ENCODE data around the gene SERINC2. TPM values are rescaled to one million over a fixed set of nuclear protein-coding genes. Genes with fewer than 3 reads are reported as not detected.

The SERINC2 gene
- total and polyA plus RNA-seq, 10 of the 15 experiments (the other 5 are each of a cell fraction or from before 2014, with no cell fraction given) = 0.02 to 9.4 (median 0.50) TPM

DNA sequence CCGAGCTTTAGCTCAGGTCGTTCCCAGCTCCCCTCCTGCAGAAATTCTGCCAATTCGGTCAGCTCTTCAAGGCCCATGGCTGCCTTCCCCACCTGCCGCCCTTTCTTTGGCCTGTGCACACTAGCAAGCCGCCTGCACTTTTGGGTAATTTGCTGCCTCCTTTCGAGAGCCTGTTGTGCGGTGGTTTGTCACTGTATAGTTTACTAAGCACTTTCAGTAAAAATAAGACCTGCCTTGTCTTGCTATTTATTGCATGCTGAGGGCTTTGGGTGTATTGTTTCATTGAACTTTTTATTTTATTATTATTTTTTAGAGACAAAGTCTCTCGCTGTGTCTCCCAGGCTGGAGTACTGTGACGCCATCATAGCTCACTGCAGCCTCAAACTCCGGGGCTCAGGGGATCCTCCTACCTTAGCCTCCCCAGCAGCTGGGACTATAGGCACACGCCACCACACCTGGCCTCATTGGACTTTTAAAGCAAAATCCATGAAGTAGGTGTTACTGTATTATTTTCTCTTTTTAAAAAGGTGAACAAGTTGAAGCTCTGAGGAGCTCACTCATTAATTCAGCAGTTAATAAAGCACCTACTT, 39.0 kb upstream of the SERINC2 start (continued):
- TF ChIP-seq, protein P1, sequence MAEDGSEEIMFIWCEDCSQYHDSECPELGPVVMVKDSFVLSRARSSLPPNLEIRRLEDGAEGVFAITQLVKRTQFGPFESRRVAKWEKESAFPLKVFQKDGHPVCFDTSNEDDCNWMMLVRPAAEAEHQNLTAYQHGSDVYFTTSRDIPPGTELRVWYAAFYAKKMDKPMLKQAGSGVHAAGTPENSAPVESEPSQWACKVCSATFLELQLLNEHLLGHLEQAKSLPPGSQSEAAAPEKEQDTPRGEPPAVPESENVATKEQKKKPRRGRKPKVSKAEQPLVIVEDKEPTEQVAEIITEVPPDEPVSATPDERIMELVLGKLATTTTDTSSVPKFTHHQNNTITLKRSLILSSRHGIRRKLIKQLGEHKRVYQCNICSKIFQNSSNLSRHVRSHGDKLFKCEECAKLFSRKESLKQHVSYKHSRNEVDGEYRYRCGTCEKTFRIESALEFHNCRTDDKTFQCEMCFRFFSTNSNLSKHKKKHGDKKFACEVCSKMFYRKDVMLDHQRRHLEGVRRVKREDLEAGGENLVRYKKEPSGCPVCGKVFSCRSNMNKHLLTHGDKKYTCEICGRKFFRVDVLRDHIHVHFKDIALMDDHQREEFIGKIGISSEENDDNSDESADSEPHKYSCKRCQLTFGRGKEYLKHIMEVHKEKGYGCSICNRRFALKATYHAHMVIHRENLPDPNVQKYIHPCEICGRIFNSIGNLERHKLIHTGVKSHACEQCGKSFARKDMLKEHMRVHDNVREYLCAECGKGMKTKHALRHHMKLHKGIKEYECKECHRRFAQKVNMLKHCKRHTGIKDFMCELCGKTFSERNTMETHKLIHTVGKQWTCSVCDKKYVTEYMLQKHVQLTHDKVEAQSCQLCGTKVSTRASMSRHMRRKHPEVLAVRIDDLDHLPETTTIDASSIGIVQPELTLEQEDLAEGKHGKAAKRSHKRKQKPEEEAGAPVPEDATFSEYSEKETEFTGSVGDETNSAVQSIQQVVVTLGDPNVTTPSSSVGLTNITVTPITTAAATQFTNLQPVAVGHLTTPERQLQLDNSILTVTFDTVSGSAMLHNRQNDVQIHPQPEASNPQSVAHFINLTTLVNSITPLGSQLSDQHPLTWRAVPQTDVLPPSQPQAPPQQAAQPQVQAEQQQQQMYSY (CRISPR knock-in tag; IDR thresholded peaks at IDR 0.05) = no peak

DNA sequence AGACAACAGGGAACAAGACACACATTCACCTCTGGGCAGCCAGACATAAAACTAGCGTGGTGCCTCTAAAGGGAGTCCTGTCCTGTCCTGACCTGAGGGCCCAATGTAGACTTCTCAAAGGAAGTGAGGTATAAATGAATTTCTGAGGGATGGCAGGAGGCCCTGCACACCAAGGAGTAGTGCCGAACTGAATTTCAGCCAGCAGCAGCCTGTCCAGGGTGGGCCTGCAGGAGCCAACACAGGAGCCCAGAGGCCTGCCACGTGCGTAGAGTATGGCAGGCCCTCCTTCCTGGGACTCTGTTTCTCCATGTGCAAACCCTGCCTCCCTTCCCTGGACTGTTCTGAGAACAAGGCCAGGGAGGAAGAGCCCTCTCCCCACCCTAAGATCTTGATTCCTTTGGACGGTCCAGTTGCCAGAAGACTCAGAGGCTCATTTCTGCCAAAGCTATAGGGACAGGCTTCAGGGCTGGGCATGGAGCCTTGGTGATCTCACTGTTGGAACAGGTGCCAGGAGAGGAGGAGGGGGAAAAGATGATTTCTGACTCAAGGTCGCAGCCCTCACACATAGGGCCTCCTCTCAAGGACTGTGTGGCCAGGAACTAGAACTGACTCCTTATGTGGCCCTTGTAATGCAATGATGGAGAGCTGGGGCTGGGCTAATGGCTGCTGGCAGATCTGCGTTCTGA, 38.4 kb upstream of the SERINC2 start:
- ChIA-PET SMC1A (ENCODE audit: uncharacterized antibody, unreplicated experiment) (interaction anchor here (1.6 to 2.4 kb wide), 2 partner anchors 20 to 22 kb away, joined by 3 to 7 read pairs; no protein-coding TSS in a partner anchor), CTCF (interaction anchor here (0.6 to 5.5 kb wide), 7 partner anchors 21 to 629 kb away, joined by 3 to 42 read pairs (median 4); no protein-coding TSS in a partner anchor), RAD21 (ENCODE audit: unreplicated experiment) (interaction anchor here (0.5 to 2.3 kb wide), 4 partner anchors 20 to 242 kb away, joined by 3 to 15 read pairs (median 8); no protein-coding TSS in a partner anchor), POLR2A (no interaction called here)
- Histone ChIP-seq H3K4me3 (no peak overlapping the region), H3K9ac (ENCODE audit: control insufficient read depth, insufficient read depth, low read length) (no peak overlapping the region), H3K4me2 (ENCODE audit: control insufficient read depth, insufficient read depth) (no peak overlapping the region), H3K36me3 (ENCODE audit: control insufficient read depth in 2 of 2, insufficient read depth in 2 of 2, low read length in 1 of 2) (no peaks in the 10 kb centered on the region), H3K79me2 (ENCODE audit: control insufficient read depth, insufficient read depth, low read length) (no peaks in the 10 kb centered on the region), H3K4me1 (ENCODE audit: control insufficient read depth, insufficient read depth, low read length) (no peaks in the 10 kb centered on the region), H3K9me3 (replicated peaks; ENCODE audit: control insufficient read depth, insufficient read depth, low read length) (no peaks in the 10 kb centered on the region), H3K27ac (ENCODE audit: control insufficient read depth, insufficient read depth) (no peak overlapping the region), H4K20me1 (ENCODE audit: control insufficient read depth, insufficient read depth) (no peaks in the 10 kb centered on the region), H2AFZ (ENCODE audit: control insufficient read depth, low read depth, low read length) (no peak overlapping the region), H3K27me3 (replicated peaks in 1 of 2; ENCODE audit: control insufficient read depth in 2 of 2, insufficient read depth in 2 of 2, low read length in 1 of 2) (no peaks in the 10 kb centered on the region)
- TF ChIP-seq, protein P2, sequence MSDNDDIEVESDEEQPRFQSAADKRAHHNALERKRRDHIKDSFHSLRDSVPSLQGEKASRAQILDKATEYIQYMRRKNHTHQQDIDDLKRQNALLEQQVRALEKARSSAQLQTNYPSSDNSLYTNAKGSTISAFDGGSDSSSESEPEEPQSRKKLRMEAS (IDR thresholded peaks at IDR 0.05; ENCODE audit: low read depth, low read length) = no peak
- TF ChIP-seq, protein P3, sequence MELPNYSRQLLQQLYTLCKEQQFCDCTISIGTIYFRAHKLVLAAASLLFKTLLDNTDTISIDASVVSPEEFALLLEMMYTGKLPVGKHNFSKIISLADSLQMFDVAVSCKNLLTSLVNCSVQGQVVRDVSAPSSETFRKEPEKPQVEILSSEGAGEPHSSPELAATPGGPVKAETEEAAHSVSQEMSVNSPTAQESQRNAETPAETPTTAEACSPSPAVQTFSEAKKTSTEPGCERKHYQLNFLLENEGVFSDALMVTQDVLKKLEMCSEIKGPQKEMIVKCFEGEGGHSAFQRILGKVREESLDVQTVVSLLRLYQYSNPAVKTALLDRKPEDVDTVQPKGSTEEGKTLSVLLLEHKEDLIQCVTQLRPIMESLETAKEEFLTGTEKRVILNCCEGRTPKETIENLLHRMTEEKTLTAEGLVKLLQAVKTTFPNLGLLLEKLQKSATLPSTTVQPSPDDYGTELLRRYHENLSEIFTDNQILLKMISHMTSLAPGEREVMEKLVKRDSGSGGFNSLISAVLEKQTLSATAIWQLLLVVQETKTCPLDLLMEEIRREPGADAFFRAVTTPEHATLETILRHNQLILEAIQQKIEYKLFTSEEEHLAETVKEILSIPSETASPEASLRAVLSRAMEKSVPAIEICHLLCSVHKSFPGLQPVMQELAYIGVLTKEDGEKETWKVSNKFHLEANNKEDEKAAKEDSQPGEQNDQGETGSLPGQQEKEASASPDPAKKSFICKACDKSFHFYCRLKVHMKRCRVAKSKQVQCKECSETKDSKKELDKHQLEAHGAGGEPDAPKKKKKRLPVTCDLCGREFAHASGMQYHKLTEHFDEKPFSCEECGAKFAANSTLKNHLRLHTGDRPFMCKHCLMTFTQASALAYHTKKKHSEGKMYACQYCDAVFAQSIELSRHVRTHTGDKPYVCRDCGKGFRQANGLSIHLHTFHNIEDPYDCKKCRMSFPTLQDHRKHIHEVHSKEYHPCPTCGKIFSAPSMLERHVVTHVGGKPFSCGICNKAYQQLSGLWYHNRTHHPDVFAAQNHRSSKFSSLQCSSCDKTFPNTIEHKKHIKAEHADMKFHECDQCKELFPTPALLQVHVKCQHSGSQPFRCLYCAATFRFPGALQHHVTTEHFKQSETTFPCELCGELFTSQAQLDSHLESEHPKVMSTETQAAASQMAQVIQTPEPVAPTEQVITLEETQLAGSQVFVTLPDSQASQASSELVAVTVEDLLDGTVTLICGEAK (IDR thresholded peaks at IDR 0.05; ENCODE audit: borderline replicate concordance) = no peak
- no peak for TF ChIP-seq NFXL1 (IDR thresholded peaks at IDR 0.05; ENCODE audit: borderline replicate concordance)
- TF ChIP-seq BRCA1 (IDR thresholded peaks at IDR 0.05; ENCODE audit: low read depth, low read length) = no peak
- no peak for TF ChIP-seq NFYA (IDR thresholded peaks at IDR 0.05; ENCODE audit: borderline replicate concordance, low read depth, low read length)
- no peak for TF ChIP-seq CEBPB (IDR thresholded peaks at IDR 0.05; ENCODE audit: borderline replicate concordance in 1 of 2, low read depth in 2 of 2, low read length in 2 of 2)
- no peak for TF ChIP-seq EZH2 (IDR thresholded peaks at IDR 0.05; ENCODE audit: borderline replicate concordance, control insufficient read depth, low read depth, low read length)
- no peak for TF ChIP-seq GABPA (IDR thresholded peaks at IDR 0.05; ENCODE audit: low read depth)
- ATAC-seq (no peak), FAIRE-seq (no peak), DNase-seq (ENCODE audit: low read depth, low spot score) (no peak)
- BruUV-seq (replicated peaks) = no TSS peak
- WGBS (ENCODE audit: insufficient coverage, insufficient replicate concordance, low lambda C conversion rate, missing lambda C conversion rate) = 91% methylated on average over 7 of the region's 7 CpGs
- in situ Hi-C loops (cut with MboI) (no loop called here), intact Hi-C loops (cut with micrococcal nuclease; ENCODE audit: unreplicated experiment) (no loop called here)
